ENCODE measurements around the gene MARCKSL1. TPM values are rescaled to one million over a fixed set of nuclear protein-coding genes. Genes with fewer than 3 reads are reported as not detected.

Gene MARCKSL1
- total RNA-seq, 1 experiment from 2014 or later: 457 TPM

- H4K91ac ChIP-seq (ENCODE audit: insufficient read length, low read depth, low read length): no peak overlapping the region
- no peak overlapping the region for H3K14ac ChIP-seq (ENCODE audit: insufficient read depth, low read length)
- H4K20me1 ChIP-seq (ENCODE audit: control insufficient read depth, insufficient read depth, insufficient read length): no peaks in the 10 kb centered on the region
- H3K4ac ChIP-seq (ENCODE audit: low read depth, low read length): no peak overlapping the region
- H3K4me2 ChIP-seq (ENCODE audit: insufficient read depth, insufficient read length, low read length): no peak overlapping the region
- H3K27me3 ChIP-seq (ENCODE audit: insufficient read depth, low read length): peaks cover 3% of the 10 kb centered on the region; the same call in 1 of the 2 replicates
- Mint-ChIP-seq H3K4me3 (peak overlapping the region in 1 of 2 experiments; percentile 1; a peak in 1 of 5 replicates), H3K27me3 (ENCODE audit: low read depth) (peaks cover 23% of the 10 kb centered on the region), H3K9me3 (peaks cover 9 to 10% of the 10 kb centered on the region in 2 experiments), H3K27ac (peak overlapping the region in 2 of 3 experiments; percentile 2 to 17; a peak in 1 of 7 replicates), H3K36me3 (ENCODE audit: insufficient read depth in 1 of 3, low read depth in 3 of 3) (peaks cover 6 to 25% (median 9%) of the 10 kb centered on the region in 3 experiments), H3K4me1 (peaks cover 16 to 18% of the 10 kb centered on the region in 2 experiments)
- no peaks in the 10 kb centered on the region for H3K79me2 ChIP-seq (ENCODE audit: insufficient read depth, low read length)
- H2BK15ac ChIP-seq (ENCODE audit: low read depth, low read length): no peak overlapping the region
- WGBS (ENCODE audit: extremely low coverage, insufficient read length, low lambda C conversion rate): no CpG with 5 or more reads among the region's 2 CpGs
- H3K18ac ChIP-seq (ENCODE audit: insufficient read length, low read depth, low read length): no peak overlapping the region
- no peak overlapping the region for H3K9ac ChIP-seq (ENCODE audit: extremely low read depth, insufficient read length, low read length)
- H3K79me1 ChIP-seq (ENCODE audit: insufficient read depth, low read depth, low read length, poor library complexity, severe bottlenecking): no peaks in the 10 kb centered on the region
- H2AK5ac ChIP-seq (ENCODE audit: insufficient read length, low read length): no peak overlapping the region
- H3K56ac ChIP-seq (ENCODE audit: insufficient read length, low read depth, low read length): no peak overlapping the region
- H3K4me1 ChIP-seq (ENCODE audit: insufficient read depth, low read length): no peaks in the 10 kb centered on the region
- no peak overlapping the region for H4K8ac ChIP-seq (replicated peaks; ENCODE audit: insufficient read length, low read depth, low read length)
- DNase-seq: no peak
- no peak for TF ChIP-seq CTCF (conservative IDR thresholded peaks at IDR 0.05)
- no peak overlapping the region for H2BK12ac ChIP-seq (ENCODE audit: insufficient read length, low read depth, low read length)
- H3K23ac ChIP-seq (ENCODE audit: insufficient read length, low read depth, low read length): no peak overlapping the region
- H2BK120ac ChIP-seq (ENCODE audit: low read depth, low read length, poor library complexity, severe bottlenecking): no peak overlapping the region
- H3T11ph ChIP-seq (ENCODE audit: low read length): no peak overlapping the region
- no peak overlapping the region for H2AFZ ChIP-seq (ENCODE audit: low read length)
- peaks cover 7% of the 10 kb centered on the region for H3K23me2 ChIP-seq (ENCODE audit: insufficient read length, low read depth, low read length, poor library complexity, severe bottlenecking)
- no peak overlapping the region for H3K27ac ChIP-seq (ENCODE audit: insufficient read length, low read depth, low read length)
- H2BK20ac ChIP-seq (ENCODE audit: low read depth, low read length, poor library complexity, severe bottlenecking): no peak overlapping the region
- no peaks in the 10 kb centered on the region for H3K9me3 ChIP-seq (ENCODE audit: control insufficient read depth, low read depth, low read length)
- H4K5ac ChIP-seq (ENCODE audit: insufficient read length, low read depth, low read length): no peak overlapping the region
- H2BK5ac ChIP-seq (ENCODE audit: insufficient read length, low read length): no peak overlapping the region
Measured at GRCh38 chr1:32353886-32354570, 18.0 kb upstream of the MARCKSL1 start.

Measured in H9 (cell line).